Tibial artery (tissue), 4 donors: ENCODE data around the gene GFI1.

Experiments
- DNase-seq, 2 donors: peaks; one replicate each; pipeline ENCODE4 v3.0.0-alpha.2; 2019
- H3K27ac ChIP-seq, 2 donors: fragments of 200-600 bp; sonication (generic) in 1 of 2; 1 replicate in 1 of 2; 2 replicates in 1 of 2; pipeline ENCODE4 v1.5.1; 2018 to 2019; ENCODE audit warnings: mild to moderate bottlenecking in 1 of 2
- H3K27me3 ChIP-seq, 2 donors: fragments of 200-600 bp; sonication (generic) in 1 of 2; one replicate each; pipeline versions ENCODE4 v1.5.1 to v1.6.0; 2016 to 2019
- H3K36me3 ChIP-seq, 3 donors: fragments of 200-600 bp; sonication (generic) in 2 of 3; one replicate each; pipeline ENCODE4 v1.5.1; 2016 to 2019; ENCODE audit warnings: mild to moderate bottlenecking in 2 of 3
- H3K4me1 ChIP-seq, 4 donors: fragments of 200-600 bp; sonication (generic) in 2 of 4; 1 replicate in 3 of 4; 2 replicates in 1 of 4; pipeline ENCODE4 v1.5.1; 2016 to 2019
- H3K4me3 ChIP-seq, 2 donors: fragments of 200-600 bp; sonication (generic) in 1 of 2; 1 replicate in 1 of 2; 2 replicates in 1 of 2; pipeline ENCODE4 v1.5.1; 2018 to 2019; ENCODE audit warnings: mild to moderate bottlenecking in 2 of 2
- H3K9me3 ChIP-seq, 3 donors: fragments of 200-600 bp; sonication (generic) in 1 of 3; one replicate each; pipeline ENCODE4 v1.5.1; 2016 to 2019
- intact Hi-C: fragments of 100-400 bp; cut with DNase I; formaldehyde crosslinking; loops from one replicate; pipeline ENCODE4 v1.15.0; 2023; ENCODE audit warnings: low total_unique reads
- TF ChIP-seq, protein P1 (sequence below), 2 experiments: fragments of 200-600 bp in 1 of 2; fragments of 450-650 bp in 1 of 2; IDR thresholded peaks; one replicate each; pipeline ENCODE4 v1.5.1; 2017 to 2019; ENCODE audit warnings: antibody characterized with exemption in 2 of 2, mild to moderate bottlenecking in 1 of 2, moderate library complexity in 1 of 2

The GFI1 gene

GRCh38 chr1:92485381-92486250 is 1.1 kb downstream of the GFI1 start:
- DNase-seq: no peak
- Histone ChIP-seq H3K27me3 (peaks cover 3 to 75% of the 10 kb centered on the region in 2 donors), H3K27ac (no peak overlapping the region), H3K9me3 (no peaks in the 10 kb centered on the region), H3K36me3 (no peaks in the 10 kb centered on the region), H3K4me3 (peak overlapping the region; percentile 38 to 49), H3K4me1 (peaks cover 5 to 63% (median 62%) of the 10 kb centered on the region in 4 donors)
- TF ChIP-seq, protein P1, sequence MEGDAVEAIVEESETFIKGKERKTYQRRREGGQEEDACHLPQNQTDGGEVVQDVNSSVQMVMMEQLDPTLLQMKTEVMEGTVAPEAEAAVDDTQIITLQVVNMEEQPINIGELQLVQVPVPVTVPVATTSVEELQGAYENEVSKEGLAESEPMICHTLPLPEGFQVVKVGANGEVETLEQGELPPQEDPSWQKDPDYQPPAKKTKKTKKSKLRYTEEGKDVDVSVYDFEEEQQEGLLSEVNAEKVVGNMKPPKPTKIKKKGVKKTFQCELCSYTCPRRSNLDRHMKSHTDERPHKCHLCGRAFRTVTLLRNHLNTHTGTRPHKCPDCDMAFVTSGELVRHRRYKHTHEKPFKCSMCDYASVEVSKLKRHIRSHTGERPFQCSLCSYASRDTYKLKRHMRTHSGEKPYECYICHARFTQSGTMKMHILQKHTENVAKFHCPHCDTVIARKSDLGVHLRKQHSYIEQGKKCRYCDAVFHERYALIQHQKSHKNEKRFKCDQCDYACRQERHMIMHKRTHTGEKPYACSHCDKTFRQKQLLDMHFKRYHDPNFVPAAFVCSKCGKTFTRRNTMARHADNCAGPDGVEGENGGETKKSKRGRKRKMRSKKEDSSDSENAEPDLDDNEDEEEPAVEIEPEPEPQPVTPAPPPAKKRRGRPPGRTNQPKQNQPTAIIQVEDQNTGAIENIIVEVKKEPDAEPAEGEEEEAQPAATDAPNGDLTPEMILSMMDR (IDR thresholded peaks at IDR 0.05): no peak
- intact Hi-C loops: no loop called here

- no peak for DNase-seq
- H3K4me3 ChIP-seq: peak overlapping the region; percentile 38 to 49
- H3K27me3 ChIP-seq: peaks cover 3 to 83% of the 10 kb centered on the region in 2 donors
- peaks cover 5 to 69% (median 66%) of the 10 kb centered on the region in 4 donors for H3K4me1 ChIP-seq
- TF ChIP-seq, protein P1 (IDR thresholded peaks at IDR 0.05): no peak
- intact Hi-C loops: no loop called here
- H3K27ac ChIP-seq: no peak overlapping the region
- no peaks in the 10 kb centered on the region for H3K9me3 ChIP-seq
- no peaks in the 10 kb centered on the region for H3K36me3 ChIP-seq
Observed at GRCh38 chr1:92484472-92485380, 2.0 kb downstream of the GFI1 start.

- H3K4me3 ChIP-seq: peak overlapping the region; percentile 38 to 49
- no peaks in the 10 kb centered on the region for H3K36me3 ChIP-seq
- no peaks in the 10 kb centered on the region for H3K9me3 ChIP-seq
- intact Hi-C loops: no loop called here
- DNase-seq: no peak
- peaks cover 3 to 83% of the 10 kb centered on the region in 2 donors for H3K27me3 ChIP-seq
- H3K27ac ChIP-seq: no peak overlapping the region
- TF ChIP-seq, protein P1 (IDR thresholded peaks at IDR 0.05): no peak
- peaks cover 5 to 69% (median 66%) of the 10 kb centered on the region in 4 donors for H3K4me1 ChIP-seq
Observed at GRCh38 chr1:92483610-92484471, 2.9 kb downstream of the GFI1 start.

DNA sequence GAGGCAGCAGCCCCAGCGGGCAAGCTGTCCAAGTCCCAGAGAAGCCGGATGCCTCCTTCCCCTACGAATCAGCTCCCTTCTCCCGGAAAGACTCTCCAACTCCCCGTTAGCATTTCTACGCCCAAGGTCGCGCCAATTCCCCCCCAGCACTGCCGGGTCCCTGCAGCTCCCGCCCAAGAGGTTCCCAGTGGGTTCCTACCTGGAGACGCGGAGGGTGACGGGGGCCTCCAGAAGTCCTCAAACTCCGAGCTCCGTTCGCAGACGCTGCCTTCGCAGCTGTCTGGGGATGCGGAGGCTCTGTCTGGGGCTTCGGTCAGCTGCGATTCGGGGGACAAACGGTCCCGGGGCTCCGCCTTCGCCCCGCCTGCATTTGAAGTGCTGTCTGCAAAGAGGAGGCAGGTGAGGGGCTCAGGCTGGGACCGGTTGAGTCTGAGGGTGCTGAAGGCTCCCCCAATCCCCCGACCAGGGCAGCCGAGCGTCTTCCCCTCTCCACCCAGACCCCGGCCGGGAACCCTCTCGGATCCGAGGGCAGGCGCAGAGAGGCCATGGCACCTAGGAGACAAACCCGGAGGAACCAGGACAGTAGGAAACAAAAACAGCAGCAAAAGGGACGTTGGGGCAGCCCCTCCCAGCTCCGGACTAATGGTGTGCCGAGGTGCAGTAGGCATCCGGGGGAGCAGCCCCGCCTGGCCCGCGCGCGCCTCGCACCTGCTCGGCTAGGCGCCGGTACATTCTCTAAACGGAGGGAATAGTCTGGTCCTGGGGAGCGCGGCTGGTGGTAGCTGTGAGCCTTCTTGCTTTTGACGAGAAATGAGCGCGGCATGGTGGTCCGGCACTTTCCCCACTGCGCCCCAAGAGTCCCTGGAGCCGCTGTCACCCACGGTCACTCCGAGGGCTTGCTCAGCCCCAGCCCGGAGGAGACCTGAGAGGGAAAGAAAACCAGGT is 3.8 kb downstream of the GFI1 start:
- intact Hi-C loops: no loop called here
- Histone ChIP-seq H3K27ac (no peak overlapping the region), H3K4me3 (peak overlapping the region; percentile 38 to 49), H3K27me3 (peaks cover 3 to 83% of the 10 kb centered on the region in 2 donors), H3K9me3 (no peaks in the 10 kb centered on the region), H3K36me3 (no peaks in the 10 kb centered on the region), H3K4me1 (peaks cover 5 to 69% (median 66%) of the 10 kb centered on the region in 4 donors)
- no peak for DNase-seq
- TF ChIP-seq, protein P1 (IDR thresholded peaks at IDR 0.05): no peak
